Measurements from ENCODE around the gene GJD2. TPM values are rescaled to one million over a fixed set of nuclear protein-coding genes. Genes with fewer than 3 reads are reported as not detected.

GJD2 gene
- polyA plus RNA-seq, 1 donor: 0.09 TPM

DNA sequence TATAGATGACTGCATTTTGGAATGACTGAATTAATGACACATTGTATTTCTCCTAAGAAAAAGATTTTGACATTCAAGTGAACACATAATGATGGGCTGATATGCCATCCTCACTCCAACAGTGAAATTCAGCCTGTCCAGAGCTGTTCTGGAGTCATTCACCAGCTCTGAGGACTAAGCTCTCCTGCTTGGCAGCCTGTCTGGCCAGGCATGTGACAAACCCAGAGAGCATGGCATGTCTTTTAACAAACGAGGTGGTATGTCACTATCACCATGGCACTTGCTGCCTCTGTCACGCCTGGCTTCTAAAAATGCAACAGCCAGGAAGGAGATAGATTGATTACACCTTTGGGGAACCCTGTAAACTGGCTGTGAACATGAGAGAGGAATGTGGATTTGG is 39.1 kb upstream of the GJD2 start:
- Histone ChIP-seq H3K27ac (ENCODE audit: low read length) (no peak overlapping the region), H3K9me3 (ENCODE audit: control insufficient read depth, low read depth, low read length) (no peaks in the 10 kb centered on the region), H3K4me1 (ENCODE audit: control insufficient read depth, insufficient read depth, low read length) (no peaks in the 10 kb centered on the region), H3K4me3 (ENCODE audit: low read length) (no peak overlapping the region), H3K36me3 (ENCODE audit: control insufficient read depth, insufficient read depth, low read length) (no peaks in the 10 kb centered on the region), H3K27me3 (ENCODE audit: control insufficient read depth, insufficient read depth, low read length) (peaks cover 61% of the 10 kb centered on the region)
- no peak for DNase-seq
- no CpG with 5 or more reads among the region's 2 CpGs for WGBS (ENCODE audit: insufficient coverage, low lambda C conversion rate)

DNA sequence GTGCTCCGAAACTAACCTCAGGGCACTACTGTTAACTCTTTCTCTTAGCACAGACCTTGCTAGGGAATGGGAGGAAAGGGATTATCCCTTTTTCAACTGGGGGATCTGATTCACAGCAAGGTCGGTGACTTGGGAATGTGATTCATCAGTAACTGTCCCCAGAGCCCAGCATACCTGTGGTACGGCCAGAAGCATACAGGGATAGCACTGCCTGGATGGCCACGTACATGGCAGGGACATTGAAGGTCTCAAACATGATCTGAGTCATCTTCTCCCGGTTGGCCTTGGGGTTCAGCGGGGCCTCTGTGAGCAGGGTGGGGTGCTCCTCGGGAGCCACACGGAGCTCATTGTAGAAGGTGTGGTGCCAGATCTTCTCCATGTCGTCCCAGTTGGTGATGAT is 38.3 kb upstream of the GJD2 start:
- Histone ChIP-seq H3K27ac (ENCODE audit: low read length) (no peak overlapping the region), H3K36me3 (ENCODE audit: control insufficient read depth, insufficient read depth, low read length) (no peaks in the 10 kb centered on the region), H3K27me3 (ENCODE audit: control insufficient read depth, insufficient read depth, low read length) (peaks cover 57% of the 10 kb centered on the region), H3K9me3 (ENCODE audit: control insufficient read depth, low read depth, low read length) (no peaks in the 10 kb centered on the region), H3K4me3 (ENCODE audit: low read length) (no peak overlapping the region), H3K4me1 (ENCODE audit: control insufficient read depth, insufficient read depth, low read length) (no peaks in the 10 kb centered on the region)
- no peak for DNase-seq
- WGBS (ENCODE audit: insufficient coverage, low lambda C conversion rate): no CpG with 5 or more reads among the region's 9 CpGs

DNA sequence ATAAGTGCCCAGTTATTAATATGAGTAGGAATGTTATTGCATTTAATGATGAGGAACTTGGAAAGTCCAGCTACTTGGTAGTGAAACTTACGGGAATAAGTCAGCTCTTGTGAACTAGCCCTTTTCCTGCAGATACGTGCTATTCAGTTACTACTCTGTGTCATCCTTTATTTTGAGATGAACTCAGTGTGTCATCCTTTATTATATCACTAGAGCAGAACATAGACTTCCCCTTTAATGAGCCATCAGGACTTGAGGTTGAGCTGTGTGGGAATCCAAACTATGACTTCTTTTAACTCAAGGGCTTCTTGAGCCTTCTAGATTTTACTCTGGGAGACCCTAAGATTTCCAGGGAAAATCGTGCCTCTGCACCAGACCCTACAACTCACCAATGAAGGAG is 36.9 kb upstream of the GJD2 start:
- Histone ChIP-seq H3K9me3 (ENCODE audit: control insufficient read depth, low read depth, low read length) (no peaks in the 10 kb centered on the region), H3K27me3 (ENCODE audit: control insufficient read depth, insufficient read depth, low read length) (peaks cover 49% of the 10 kb centered on the region)
- WGBS (ENCODE audit: insufficient coverage, low lambda C conversion rate): no CpG with 5 or more reads among the region's 3 CpGs

DNA sequence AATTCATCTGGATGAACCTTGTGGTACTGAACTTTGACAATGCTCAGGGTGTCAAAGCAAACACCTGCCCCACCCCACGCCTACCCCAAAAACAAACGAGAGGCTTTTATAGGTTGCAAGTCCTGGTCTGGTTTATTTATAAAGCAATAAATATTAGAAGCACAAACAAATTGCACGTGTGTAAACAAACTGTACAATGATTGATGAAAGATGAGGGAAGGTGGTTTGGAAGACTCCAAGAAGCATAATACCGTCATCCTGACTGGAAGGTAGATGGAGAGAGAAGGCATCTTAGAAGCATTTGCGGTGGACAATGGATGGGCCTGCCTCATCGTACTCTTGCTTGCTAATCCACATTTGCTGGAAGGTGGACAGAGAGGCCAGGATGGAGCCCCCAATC is 35.3 kb upstream of the GJD2 start:
- 14% methylated on average over 1 of the region's 6 CpGs for WGBS (ENCODE audit: insufficient coverage, low lambda C conversion rate)
- Histone ChIP-seq H3K4me1 (ENCODE audit: control insufficient read depth, insufficient read depth, low read length) (no peaks in the 10 kb centered on the region), H3K9me3 (ENCODE audit: control insufficient read depth, low read depth, low read length) (no peaks in the 10 kb centered on the region), H3K36me3 (ENCODE audit: control insufficient read depth, insufficient read depth, low read length) (no peaks in the 10 kb centered on the region), H3K27ac (ENCODE audit: low read length) (no peak overlapping the region), H3K4me3 (ENCODE audit: low read length) (no peak overlapping the region), H3K27me3 (ENCODE audit: control insufficient read depth, insufficient read depth, low read length) (peaks cover 36% of the 10 kb centered on the region)
- no peak for DNase-seq

More for the DNA sequence above, 36.9 kb upstream of the GJD2 start:
- Histone ChIP-seq H3K27ac (ENCODE audit: low read length) (no peak overlapping the region), H3K4me1 (ENCODE audit: control insufficient read depth, insufficient read depth, low read length) (no peaks in the 10 kb centered on the region), H3K4me3 (ENCODE audit: low read length) (no peak overlapping the region), H3K36me3 (ENCODE audit: control insufficient read depth, insufficient read depth, low read length) (no peaks in the 10 kb centered on the region)
- DNase-seq: no peak

DNA sequence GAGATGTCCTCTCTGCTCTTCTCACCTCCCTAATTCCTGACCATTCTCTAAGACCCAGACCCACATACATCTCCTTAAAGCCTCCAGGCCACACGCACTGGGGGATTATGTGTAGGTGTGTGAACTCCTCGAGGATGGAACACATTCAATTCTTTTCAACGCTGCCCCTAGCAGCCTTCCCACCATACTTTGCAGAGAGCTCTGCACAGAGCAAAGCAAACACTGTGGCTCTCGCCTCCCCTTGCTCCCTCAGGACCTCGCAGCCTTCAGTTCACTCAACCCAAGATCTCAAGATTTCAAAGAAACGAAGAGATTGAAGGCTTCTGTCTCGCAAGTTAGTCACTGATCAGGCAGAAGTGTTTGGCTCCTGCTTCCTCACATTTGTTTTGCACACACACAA is 34.5 kb upstream of the GJD2 start:
- no peak overlapping the region for H3K4me3 ChIP-seq (ENCODE audit: low read length)
- no peaks in the 10 kb centered on the region for H3K9me3 ChIP-seq (ENCODE audit: control insufficient read depth, low read depth, low read length)
- H3K27ac ChIP-seq (ENCODE audit: low read length): no peak overlapping the region
- DNase-seq: no peak
- H3K4me1 ChIP-seq (ENCODE audit: control insufficient read depth, insufficient read depth, low read length): no peaks in the 10 kb centered on the region
- no peaks in the 10 kb centered on the region for H3K36me3 ChIP-seq (ENCODE audit: control insufficient read depth, insufficient read depth, low read length)
- peaks cover 28% of the 10 kb centered on the region for H3K27me3 ChIP-seq (ENCODE audit: control insufficient read depth, insufficient read depth, low read length)
- WGBS (ENCODE audit: insufficient coverage, low lambda C conversion rate): no CpG with 5 or more reads among the region's 7 CpGs

DNA sequence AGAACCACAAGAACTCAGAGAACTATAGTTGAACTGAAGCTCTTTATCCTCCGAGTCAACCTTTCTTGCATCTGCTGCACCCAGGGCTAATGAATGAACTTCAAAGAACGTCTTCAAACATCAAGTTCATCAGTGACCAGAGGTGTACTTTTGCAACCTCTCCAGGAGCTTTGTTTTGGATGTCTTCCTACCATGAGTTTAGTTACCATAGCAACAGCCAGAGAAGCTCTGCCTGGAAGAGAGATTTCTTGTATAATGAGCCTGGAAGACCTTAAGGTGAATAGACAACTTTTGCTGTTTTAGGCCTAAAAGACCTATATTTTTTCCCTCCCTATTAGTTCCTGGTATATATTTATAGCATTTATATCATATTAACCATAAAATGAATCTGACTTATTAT is 31.4 kb upstream of the GJD2 start:
- no peaks in the 10 kb centered on the region for H3K9me3 ChIP-seq (ENCODE audit: control insufficient read depth, low read depth, low read length)
- WGBS (ENCODE audit: insufficient coverage, low lambda C conversion rate): no CpG with 5 or more reads among the region's 2 CpGs
- H3K36me3 ChIP-seq (ENCODE audit: control insufficient read depth, insufficient read depth, low read length): no peaks in the 10 kb centered on the region
- no peak overlapping the region for H3K4me3 ChIP-seq (ENCODE audit: low read length)
- peaks cover 7% of the 10 kb centered on the region for H3K27me3 ChIP-seq (ENCODE audit: control insufficient read depth, insufficient read depth, low read length)
- no peaks in the 10 kb centered on the region for H3K4me1 ChIP-seq (ENCODE audit: control insufficient read depth, insufficient read depth, low read length)
- no peak for DNase-seq
- no peak overlapping the region for H3K27ac ChIP-seq (ENCODE audit: low read length)

DNA sequence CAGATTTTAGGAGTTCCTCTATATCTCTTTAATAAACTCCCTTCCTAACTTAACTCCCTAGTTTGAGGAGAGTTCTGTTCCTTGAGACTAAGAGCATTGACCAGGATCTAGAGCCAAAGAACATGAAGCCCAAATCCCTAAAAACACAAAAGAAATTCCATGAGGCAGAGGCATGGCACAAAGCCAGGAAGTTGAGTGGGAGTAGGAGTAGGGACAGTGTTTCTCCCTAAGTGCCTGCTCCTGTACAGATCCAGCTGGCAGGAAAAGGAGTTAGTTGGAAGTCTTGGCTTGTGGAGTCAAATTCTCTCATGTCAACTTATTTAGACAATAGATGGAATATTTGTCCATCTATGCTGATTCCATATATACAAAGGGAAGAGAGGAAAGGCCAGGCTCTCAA is 29.2 kb upstream of the GJD2 start:
- no peak overlapping the region for H3K27ac ChIP-seq (ENCODE audit: low read length)
- DNase-seq: no peak
- no peaks in the 10 kb centered on the region for H3K36me3 ChIP-seq (ENCODE audit: control insufficient read depth, insufficient read depth, low read length)
- H3K4me1 ChIP-seq (ENCODE audit: control insufficient read depth, insufficient read depth, low read length): no peaks in the 10 kb centered on the region
- H3K4me3 ChIP-seq (ENCODE audit: low read length): no peak overlapping the region
- no peaks in the 10 kb centered on the region for H3K27me3 ChIP-seq (ENCODE audit: control insufficient read depth, insufficient read depth, low read length)
- no peaks in the 10 kb centered on the region for H3K9me3 ChIP-seq (ENCODE audit: control insufficient read depth, low read depth, low read length)

DNA sequence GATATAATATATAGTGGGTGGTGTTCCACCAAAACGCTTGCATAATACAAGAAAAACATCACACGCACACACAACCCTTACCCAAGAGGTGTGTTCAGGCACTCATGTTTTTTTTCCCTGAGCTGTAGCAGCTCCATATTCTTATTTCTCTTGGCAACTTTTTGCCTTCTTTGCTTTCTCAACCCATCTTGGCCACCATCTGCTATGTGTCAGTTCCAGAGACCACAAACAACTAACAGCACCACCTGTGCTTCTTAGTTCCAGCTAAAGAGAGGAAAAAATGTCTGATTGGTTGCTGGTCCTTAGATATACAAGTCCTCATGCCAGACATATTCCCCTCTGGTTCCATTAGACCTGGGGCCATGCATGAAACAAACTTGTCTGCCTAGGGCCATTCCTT is 28.6 kb upstream of the GJD2 start:
- Histone ChIP-seq H3K4me3 (ENCODE audit: low read length) (no peak overlapping the region), H3K36me3 (ENCODE audit: control insufficient read depth, insufficient read depth, low read length) (no peaks in the 10 kb centered on the region), H3K4me1 (ENCODE audit: control insufficient read depth, insufficient read depth, low read length) (no peaks in the 10 kb centered on the region), H3K9me3 (ENCODE audit: control insufficient read depth, low read depth, low read length) (no peaks in the 10 kb centered on the region), H3K27ac (ENCODE audit: low read length) (no peak overlapping the region), H3K27me3 (ENCODE audit: control insufficient read depth, insufficient read depth, low read length) (no peaks in the 10 kb centered on the region)
- WGBS (ENCODE audit: insufficient coverage, low lambda C conversion rate): 100% methylated on average over 1 of the region's 2 CpGs
- no peak for DNase-seq

DNA sequence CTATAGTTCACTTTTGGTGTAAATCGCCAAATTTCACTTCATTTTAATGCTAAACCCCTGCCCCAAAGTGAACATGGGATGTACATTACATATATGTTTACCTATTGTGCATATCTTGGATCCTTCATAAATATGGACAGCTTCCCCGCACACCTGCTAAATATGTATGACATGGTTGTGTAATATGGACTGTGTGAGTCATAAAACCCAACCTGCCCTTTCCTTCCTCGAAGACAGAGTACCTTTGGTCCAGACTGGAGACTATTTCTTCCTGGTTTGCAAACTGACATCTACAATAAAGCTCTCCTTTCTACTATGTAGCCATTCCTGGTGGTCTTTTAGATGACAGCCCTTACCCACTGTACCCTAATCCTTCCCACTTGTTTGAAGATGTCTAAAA is 28.1 kb upstream of the GJD2 start:
- H3K9me3 ChIP-seq (ENCODE audit: control insufficient read depth, low read depth, low read length): no peaks in the 10 kb centered on the region
- WGBS (ENCODE audit: insufficient coverage, low lambda C conversion rate): 83% methylated on average over 1 of the region's 3 CpGs
- no peak overlapping the region for H3K4me3 ChIP-seq (ENCODE audit: low read length)
- no peaks in the 10 kb centered on the region for H3K36me3 ChIP-seq (ENCODE audit: control insufficient read depth, insufficient read depth, low read length)
- no peak for DNase-seq
- H3K27me3 ChIP-seq (ENCODE audit: control insufficient read depth, insufficient read depth, low read length): no peaks in the 10 kb centered on the region
- H3K4me1 ChIP-seq (ENCODE audit: control insufficient read depth, insufficient read depth, low read length): no peaks in the 10 kb centered on the region
- no peak overlapping the region for H3K27ac ChIP-seq (ENCODE audit: low read length)

DNA sequence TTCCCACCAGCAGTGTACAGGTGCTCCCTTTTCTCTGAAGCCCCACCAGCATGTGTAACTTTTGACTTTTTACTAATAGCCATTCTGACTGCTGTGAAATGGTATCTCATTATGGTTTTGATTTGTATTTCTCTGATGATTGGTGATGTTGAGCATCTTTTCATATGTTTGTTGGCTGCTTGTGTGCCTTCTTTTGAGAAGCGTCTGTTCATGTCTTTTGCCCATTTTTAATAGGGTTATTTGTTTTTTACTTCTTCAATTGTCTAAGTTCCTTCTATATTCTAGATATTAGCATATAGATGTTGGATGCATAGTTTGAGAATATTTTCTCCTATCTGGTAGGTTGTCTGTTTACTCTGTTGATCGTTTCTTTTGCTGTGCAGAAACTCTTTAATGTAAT is 25.9 kb upstream of the GJD2 start:
- WGBS (ENCODE audit: insufficient coverage, low lambda C conversion rate): 80% methylated on average over 2 of the region's 2 CpGs
- no peaks in the 10 kb centered on the region for H3K9me3 ChIP-seq (ENCODE audit: control insufficient read depth, low read depth, low read length)
- DNase-seq: no peak

DNA sequence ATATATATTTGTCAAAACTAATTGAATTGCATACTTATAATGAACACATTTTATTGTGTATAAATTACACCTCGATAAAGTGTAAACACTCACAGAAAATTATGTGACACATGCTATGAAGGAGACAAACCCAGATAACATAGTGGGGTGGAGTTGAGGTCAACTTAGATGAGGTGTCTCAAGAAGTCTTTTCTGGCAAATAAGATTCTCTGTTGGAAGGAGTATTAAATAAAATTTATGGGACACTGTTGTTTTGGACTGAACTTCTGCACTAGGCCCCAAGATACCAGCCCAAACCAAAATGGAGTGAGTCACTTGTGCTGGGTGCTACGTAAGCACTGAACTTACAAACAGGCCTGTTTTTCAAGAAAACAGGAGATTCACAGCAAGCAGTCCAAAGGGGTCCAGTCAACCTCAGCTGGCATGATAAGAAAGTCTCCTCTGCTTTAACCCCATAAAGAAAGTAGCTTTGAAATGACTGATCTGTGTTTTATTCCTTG is 21.9 kb upstream of the GJD2 start:
- Histone ChIP-seq H3K27me3 (ENCODE audit: control insufficient read depth, insufficient read depth, low read length) (no peaks in the 10 kb centered on the region), H3K4me3 (ENCODE audit: low read length) (no peak overlapping the region), H3K36me3 (ENCODE audit: control insufficient read depth, insufficient read depth, low read length) (no peaks in the 10 kb centered on the region), H3K27ac (ENCODE audit: low read length) (no peak overlapping the region), H3K9me3 (ENCODE audit: control insufficient read depth, low read depth, low read length) (no peaks in the 10 kb centered on the region), H3K4me1 (ENCODE audit: control insufficient read depth, insufficient read depth, low read length) (no peaks in the 10 kb centered on the region)
- DNase-seq: no peak
- WGBS (ENCODE audit: insufficient coverage, low lambda C conversion rate): 80% methylated on average over 1 of the region's 2 CpGs

More for the DNA sequence above, 25.9 kb upstream of the GJD2 start:
- no peak overlapping the region for H3K27ac ChIP-seq (ENCODE audit: low read length)
- no peaks in the 10 kb centered on the region for H3K27me3 ChIP-seq (ENCODE audit: control insufficient read depth, insufficient read depth, low read length)
- no peak overlapping the region for H3K4me3 ChIP-seq (ENCODE audit: low read length)
- H3K4me1 ChIP-seq (ENCODE audit: control insufficient read depth, insufficient read depth, low read length): no peaks in the 10 kb centered on the region
- H3K36me3 ChIP-seq (ENCODE audit: control insufficient read depth, insufficient read depth, low read length): no peaks in the 10 kb centered on the region

All from large intestine (tissue), 3 donors.